HEK293 (cell line): ENCODE data around the gene CCND1.

Source experiments
- CTCF ChIP-seq: fragments of 450-650 bp; formaldehyde crosslinking; IDR thresholded peaks from 2 replicates; pipeline ENCODE4 v1.5.1; 2016; ENCODE audit warnings: missing biosample characterization, missing genetic modification characterization
- EGR2 ChIP-seq: fragments of 450-650 bp; formaldehyde crosslinking; IDR thresholded peaks from 2 replicates; pipeline ENCODE4 v1.5.1; 2016; ENCODE audit warnings: low read depth, missing biosample characterization, missing genetic modification characterization
- REST ChIP-seq: fragments of 450-650 bp; formaldehyde crosslinking; IDR thresholded peaks from 2 replicates; pipeline ENCODE4 v1.5.1; 2016; ENCODE audit warnings: missing biosample characterization, missing genetic modification characterization
- ZBTB44 ChIP-seq: fragments of 450-650 bp; IDR thresholded peaks from 2 replicates; pipeline ENCODE4 v1.5.1; 2018; ENCODE audit warnings: missing biosample characterization, mild to moderate bottlenecking, missing genetic modification characterization
- ZBTB7A ChIP-seq: fragments of 450-650 bp; formaldehyde crosslinking; IDR thresholded peaks from 2 replicates; pipeline ENCODE4 v1.5.1; 2016; ENCODE audit warnings: low read depth, missing biosample characterization, missing genetic modification characterization
- ZNF660 ChIP-seq: fragments of 450-650 bp; IDR thresholded peaks from 2 replicates; pipeline ENCODE4 v1.5.1; 2018; ENCODE audit warnings: missing biosample characterization, mild to moderate bottlenecking, missing genetic modification characterization

GRCh38 chr11:69634069-69634468 lies 6.9 kb upstream of the CCND1 start:
- TF ChIP-seq EGR2 (tag by site-specific recombination) (no peak), ZNF660 (tag by site-specific recombination) (no peak), ZBTB44 (tag by site-specific recombination) (no peak), ZBTB7A (no peak), REST (no peak), CTCF (tag by site-specific recombination) (no peak)
